ENCODE results near the gene CCDC197.
A peak's percentile ranks its signal among the peaks of the same experiment; 100 is the strongest.

CCDC197 gene

DNA sequence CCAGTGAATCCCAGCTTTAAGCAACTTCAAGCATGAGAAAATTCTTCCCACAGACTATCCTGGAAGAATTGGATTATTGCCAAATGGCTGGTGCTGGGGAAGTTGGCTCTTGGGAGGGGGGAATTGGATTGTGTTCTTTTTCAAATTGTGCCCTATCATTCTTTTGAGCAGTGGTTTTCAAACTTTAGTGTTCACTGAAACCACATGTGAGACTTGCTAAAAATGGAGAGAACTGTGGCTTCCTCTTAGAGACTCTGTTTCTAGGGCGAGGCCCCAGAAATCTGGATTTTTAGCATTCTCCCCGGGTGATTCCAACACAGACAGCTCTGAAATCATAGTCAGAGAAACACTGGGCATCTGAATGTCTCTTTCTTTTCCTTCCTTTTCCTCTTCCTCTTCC is 14.7 kb downstream of the CCDC197 start:
- no peaks in the 10 kb centered on the region for H3K4me1 ChIP-seq (ENCODE audit: control insufficient read depth, insufficient read depth, low read length)
- WGBS, 2 experiments = 90 to 91% methylated on average over 2 of the region's 2 CpGs

GRCh38 chr14:94014382-94014781 is 17.3 kb downstream of the CCDC197 start:
- H3K4me1 ChIP-seq (ENCODE audit: control insufficient read depth, insufficient read depth, low read length) = no peaks in the 10 kb centered on the region
- no peaks in the 10 kb centered on the region for H3K9me3 ChIP-seq (ENCODE audit: control insufficient read depth, low read length)
- no peak overlapping the region for H3K4me3 ChIP-seq (ENCODE audit: insufficient read depth, low read depth, low read length)
- no peaks in the 10 kb centered on the region for H3K36me3 ChIP-seq (ENCODE audit: control insufficient read depth, insufficient read depth, low read length)
- H3K27ac ChIP-seq (ENCODE audit: insufficient read depth, low read depth, low read length, poor library complexity, severe bottlenecking) = no peak overlapping the region
- WGBS, 2 experiments = 83 to 84% methylated on average over 6 of the region's 6 CpGs
- no peaks in the 10 kb centered on the region for H3K27me3 ChIP-seq (ENCODE audit: control insufficient read depth, insufficient read depth, low read length, poor library complexity, severe bottlenecking)

More for the DNA sequence above, 14.7 kb downstream of the CCDC197 start:
- Histone ChIP-seq H3K36me3 (ENCODE audit: control insufficient read depth, insufficient read depth, low read length) (no peaks in the 10 kb centered on the region), H3K9me3 (ENCODE audit: control insufficient read depth, low read length) (no peaks in the 10 kb centered on the region), H3K27me3 (ENCODE audit: control insufficient read depth, insufficient read depth, low read length, poor library complexity, severe bottlenecking) (no peaks in the 10 kb centered on the region), H3K4me3 (ENCODE audit: insufficient read depth, low read depth, low read length) (no peak overlapping the region), H3K27ac (ENCODE audit: insufficient read depth, low read depth, low read length, poor library complexity, severe bottlenecking) (no peak overlapping the region)

DNA sequence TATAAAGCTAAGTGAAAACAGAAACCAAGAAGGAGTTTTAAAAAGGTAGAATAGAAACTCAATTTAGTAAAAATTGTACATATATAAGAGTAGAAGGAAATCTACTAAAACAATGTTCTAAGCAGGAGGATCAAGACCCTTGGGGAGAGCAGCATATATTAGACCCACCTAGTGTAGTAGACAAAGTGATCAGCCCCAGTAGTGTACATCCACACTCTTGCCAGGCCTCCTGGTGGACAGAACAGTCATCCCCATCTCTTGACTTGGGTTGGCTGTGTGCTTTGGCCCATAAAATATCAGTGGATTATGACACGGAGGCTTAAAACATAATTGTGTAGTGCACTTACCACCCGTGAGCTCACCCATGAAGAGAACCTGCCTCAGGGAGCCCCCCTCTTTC is 18.1 kb downstream of the CCDC197 start:
- no peaks in the 10 kb centered on the region for H3K27me3 ChIP-seq (ENCODE audit: control insufficient read depth, insufficient read depth, low read length, poor library complexity, severe bottlenecking)
- no peaks in the 10 kb centered on the region for H3K4me1 ChIP-seq (ENCODE audit: control insufficient read depth, insufficient read depth, low read length)
- H3K9me3 ChIP-seq (ENCODE audit: control insufficient read depth, low read length) = no peaks in the 10 kb centered on the region
- H3K36me3 ChIP-seq (ENCODE audit: control insufficient read depth, insufficient read depth, low read length) = no peaks in the 10 kb centered on the region
- no peak overlapping the region for H3K27ac ChIP-seq (ENCODE audit: insufficient read depth, low read depth, low read length, poor library complexity, severe bottlenecking)
- WGBS, 2 experiments = 93 to 95% methylated on average over 2 of the region's 2 CpGs
- no peak overlapping the region for H3K4me3 ChIP-seq (ENCODE audit: insufficient read depth, low read depth, low read length)

- Histone ChIP-seq H3K4me1 (ENCODE audit: control insufficient read depth, insufficient read depth, low read length) (peaks cover 3% of the 10 kb centered on the region), H3K36me3 (ENCODE audit: control insufficient read depth, insufficient read depth, low read length) (no peaks in the 10 kb centered on the region), H3K9me3 (ENCODE audit: control insufficient read depth, low read length) (no peaks in the 10 kb centered on the region), H3K27ac (ENCODE audit: insufficient read depth, low read depth, low read length, poor library complexity, severe bottlenecking) (no peak overlapping the region), H3K4me3 (ENCODE audit: insufficient read depth, low read depth, low read length) (no peak overlapping the region), H3K27me3 (ENCODE audit: control insufficient read depth, insufficient read depth, low read length, poor library complexity, severe bottlenecking) (no peaks in the 10 kb centered on the region)
- 90 to 92% methylated on average over 8 of the region's 8 CpGs for WGBS, 2 experiments
These were observed 19.4 kb downstream of the CCDC197 start for GRCh38 chr14:94016446-94016976.

GRCh38 chr14:94018308-94018707 is 21.2 kb downstream of the CCDC197 start:
- no peaks in the 10 kb centered on the region for H3K9me3 ChIP-seq (ENCODE audit: control insufficient read depth, low read length)
- H3K27me3 ChIP-seq (ENCODE audit: control insufficient read depth, insufficient read depth, low read length, poor library complexity, severe bottlenecking) = no peaks in the 10 kb centered on the region
- WGBS, 2 experiments = 87 to 91% methylated on average over 8 of the region's 8 CpGs
- no peak overlapping the region for H3K4me3 ChIP-seq (ENCODE audit: insufficient read depth, low read depth, low read length)
- peaks cover 20% of the 10 kb centered on the region for H3K4me1 ChIP-seq (ENCODE audit: control insufficient read depth, insufficient read depth, low read length)
- no peaks in the 10 kb centered on the region for H3K36me3 ChIP-seq (ENCODE audit: control insufficient read depth, insufficient read depth, low read length)
- H3K27ac ChIP-seq (ENCODE audit: insufficient read depth, low read depth, low read length, poor library complexity, severe bottlenecking) = no peak overlapping the region

DNA sequence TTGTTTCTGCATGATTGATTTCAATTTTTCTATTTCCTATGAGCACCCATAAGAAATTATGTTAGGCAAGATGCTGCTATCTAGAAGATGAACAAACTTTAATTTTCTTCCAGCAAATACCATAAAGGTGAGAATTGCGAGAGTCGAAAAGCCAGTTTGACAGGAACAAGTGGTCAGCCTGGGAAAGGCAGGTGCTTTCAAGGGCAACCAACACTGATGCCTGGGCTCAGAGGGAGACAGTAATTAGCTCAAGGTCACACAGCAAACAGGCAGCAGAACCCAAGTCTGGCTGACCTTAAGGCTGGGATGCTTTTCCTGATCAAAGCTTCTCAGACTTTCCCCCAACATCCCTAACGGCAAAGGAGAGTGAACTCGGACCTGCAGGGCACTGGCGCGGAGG is 22.2 kb downstream of the CCDC197 start:
- Histone ChIP-seq H3K27me3 (ENCODE audit: control insufficient read depth, insufficient read depth, low read length, poor library complexity, severe bottlenecking) (no peaks in the 10 kb centered on the region), H3K4me1 (ENCODE audit: control insufficient read depth, insufficient read depth, low read length) (peaks cover 25% of the 10 kb centered on the region)
- WGBS, 2 experiments = 91 to 94% methylated on average over 5 to 6 of the region's 6 CpGs

GRCh38 chr14:94020267-94020666 is 23.2 kb downstream of the CCDC197 start:
- Histone ChIP-seq H3K4me3 (ENCODE audit: insufficient read depth, low read depth, low read length) (no peak overlapping the region), H3K36me3 (ENCODE audit: control insufficient read depth, insufficient read depth, low read length) (no peaks in the 10 kb centered on the region), H3K27me3 (ENCODE audit: control insufficient read depth, insufficient read depth, low read length, poor library complexity, severe bottlenecking) (no peaks in the 10 kb centered on the region), H3K27ac (ENCODE audit: insufficient read depth, low read depth, low read length, poor library complexity, severe bottlenecking) (no peak overlapping the region), H3K4me1 (ENCODE audit: control insufficient read depth, insufficient read depth, low read length) (peaks cover 25% of the 10 kb centered on the region), H3K9me3 (ENCODE audit: control insufficient read depth, low read length) (no peaks in the 10 kb centered on the region)
- 92 to 95% methylated on average over 4 of the region's 4 CpGs for WGBS, 2 experiments

More for the DNA sequence above, 22.2 kb downstream of the CCDC197 start:
- Histone ChIP-seq H3K4me3 (ENCODE audit: insufficient read depth, low read depth, low read length) (no peak overlapping the region), H3K9me3 (ENCODE audit: control insufficient read depth, low read length) (no peaks in the 10 kb centered on the region), H3K36me3 (ENCODE audit: control insufficient read depth, insufficient read depth, low read length) (no peaks in the 10 kb centered on the region), H3K27ac (ENCODE audit: insufficient read depth, low read depth, low read length, poor library complexity, severe bottlenecking) (no peak overlapping the region)

DNA sequence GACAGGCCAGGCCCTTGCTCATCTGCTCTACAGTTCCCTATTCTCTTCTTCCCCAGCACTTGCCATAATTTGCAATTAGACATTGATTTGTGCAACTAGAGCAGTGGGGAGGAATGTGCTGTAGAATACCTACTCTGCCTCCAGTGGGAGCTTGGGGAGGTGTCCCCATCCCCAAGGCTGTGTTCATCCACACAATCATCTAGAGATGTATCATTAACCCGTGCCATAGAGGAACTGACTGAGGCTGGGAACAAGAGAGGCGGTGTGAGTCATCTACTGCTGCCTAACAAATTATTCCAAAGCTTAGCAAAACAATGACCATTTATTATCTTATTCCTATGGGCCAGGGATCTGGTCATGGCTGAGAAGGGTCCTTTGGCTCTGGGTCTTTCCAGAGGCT is 23.9 kb downstream of the CCDC197 start:
- 88 to 91% methylated on average over 2 of the region's 2 CpGs for WGBS, 2 experiments

DNA sequence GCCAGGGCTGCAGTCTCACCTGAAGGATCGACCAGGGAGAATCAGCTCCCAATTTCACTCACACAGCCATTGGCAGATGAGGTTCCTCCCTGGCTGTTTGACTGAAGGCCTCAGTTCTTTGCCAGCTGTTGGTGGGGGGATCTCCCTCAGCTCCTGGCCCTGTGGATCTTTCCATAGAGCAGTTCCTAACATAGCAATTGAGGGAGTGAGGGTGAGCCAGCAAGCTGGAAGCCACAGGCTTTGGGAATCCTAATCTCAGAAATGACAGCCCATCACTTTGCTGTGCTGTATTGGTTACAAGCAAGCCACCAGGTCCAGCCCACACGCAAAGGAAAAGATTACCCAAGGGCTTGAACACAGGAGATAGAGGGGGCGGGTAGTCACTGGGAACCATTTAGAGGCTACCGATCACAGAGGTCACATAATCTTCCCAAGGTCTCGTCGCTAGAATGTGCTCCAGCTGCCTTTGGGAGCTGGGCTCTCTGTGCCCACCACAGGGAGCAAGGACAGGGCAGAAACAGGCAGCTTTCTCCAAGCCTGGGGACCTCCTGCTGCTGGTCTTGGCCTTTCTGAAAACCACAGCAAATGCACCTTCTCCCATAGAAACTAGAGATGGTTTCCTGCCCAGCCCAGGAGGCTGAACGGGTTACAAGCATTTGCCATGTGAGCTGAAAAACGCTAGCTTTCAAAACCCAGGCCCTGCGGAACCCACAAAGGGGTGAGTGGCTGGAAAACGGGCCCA is 24.5 kb downstream of the CCDC197 start:
- Histone ChIP-seq H3K27me3 (ENCODE audit: control insufficient read depth, insufficient read depth, low read length, poor library complexity, severe bottlenecking) (no peaks in the 10 kb centered on the region), H3K4me1 (ENCODE audit: control insufficient read depth, insufficient read depth, low read length) (peaks cover 25% of the 10 kb centered on the region), H3K4me3 (ENCODE audit: insufficient read depth, low read depth, low read length) (no peak overlapping the region), H3K27ac (ENCODE audit: insufficient read depth, low read depth, low read length, poor library complexity, severe bottlenecking) (peak overlapping the region; percentile 50), H3K36me3 (ENCODE audit: control insufficient read depth, insufficient read depth, low read length) (no peaks in the 10 kb centered on the region), H3K9me3 (ENCODE audit: control insufficient read depth, low read length) (no peaks in the 10 kb centered on the region)
- WGBS, 2 experiments = 65 to 69% methylated on average over 10 of the region's 10 CpGs

More for the DNA sequence above, 23.9 kb downstream of the CCDC197 start:
- Histone ChIP-seq H3K4me1 (ENCODE audit: control insufficient read depth, insufficient read depth, low read length) (peaks cover 25% of the 10 kb centered on the region), H3K27ac (ENCODE audit: insufficient read depth, low read depth, low read length, poor library complexity, severe bottlenecking) (no peak overlapping the region), H3K36me3 (ENCODE audit: control insufficient read depth, insufficient read depth, low read length) (no peaks in the 10 kb centered on the region), H3K27me3 (ENCODE audit: control insufficient read depth, insufficient read depth, low read length, poor library complexity, severe bottlenecking) (no peaks in the 10 kb centered on the region), H3K9me3 (ENCODE audit: control insufficient read depth, low read length) (no peaks in the 10 kb centered on the region), H3K4me3 (ENCODE audit: insufficient read depth, low read depth, low read length) (no peak overlapping the region)

DNA sequence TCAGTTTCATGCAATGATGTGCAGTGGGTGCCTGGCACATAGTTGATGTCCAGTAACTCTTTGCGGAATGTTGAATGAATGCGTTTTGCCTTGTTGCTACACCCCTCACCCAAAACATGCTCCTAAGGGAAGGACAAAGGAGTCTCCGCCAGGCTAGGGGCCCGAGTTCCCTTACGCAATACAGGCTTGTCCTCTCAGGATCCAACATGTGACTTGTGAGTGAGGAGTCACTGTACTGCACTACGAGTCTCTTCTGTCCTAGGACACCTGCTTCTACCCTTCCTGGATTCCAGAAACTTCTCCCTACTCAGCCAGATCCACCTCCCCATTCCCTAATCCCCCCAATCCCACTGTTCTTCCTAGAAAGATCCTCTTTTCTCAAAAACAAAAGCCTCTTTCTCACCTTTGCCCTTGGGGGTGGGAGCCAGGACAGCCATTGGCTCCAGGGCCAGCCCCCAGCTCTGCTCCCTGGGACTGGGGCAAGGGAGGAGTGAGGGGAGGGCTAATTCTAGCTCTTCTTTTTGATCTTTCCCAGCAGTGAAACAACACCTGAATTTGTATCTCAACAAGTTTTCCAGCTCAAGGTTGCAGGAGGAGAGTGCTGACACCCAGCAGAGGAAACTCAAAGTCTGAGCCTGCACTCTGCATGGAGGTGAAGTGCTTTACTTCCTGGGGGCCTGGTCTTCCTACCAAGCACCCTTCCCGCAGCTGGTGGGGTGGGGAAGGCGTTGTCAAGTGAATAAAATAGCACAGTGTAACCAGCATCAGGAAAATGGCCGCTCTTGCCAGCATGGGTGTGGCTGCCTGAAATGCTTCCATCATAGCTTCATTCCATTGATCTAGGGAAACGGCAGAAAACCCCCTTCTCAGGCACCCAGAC is 25.7 kb downstream of the CCDC197 start:
- whole genome bisulfite sequencing, 2 experiments = 76 to 77% methylated on average over 10 of the region's 10 CpGs
- Histone ChIP-seq H3K27ac (ENCODE audit: insufficient read depth, low read depth, low read length, poor library complexity, severe bottlenecking) (no peak overlapping the region), H3K4me3 (ENCODE audit: insufficient read depth, low read depth, low read length) (no peak overlapping the region), H3K9me3 (ENCODE audit: control insufficient read depth, low read length) (no peaks in the 10 kb centered on the region), H3K36me3 (ENCODE audit: control insufficient read depth, insufficient read depth, low read length) (no peaks in the 10 kb centered on the region), H3K4me1 (ENCODE audit: control insufficient read depth, insufficient read depth, low read length) (peaks cover 35% of the 10 kb centered on the region), H3K27me3 (ENCODE audit: control insufficient read depth, insufficient read depth, low read length, poor library complexity, severe bottlenecking) (no peaks in the 10 kb centered on the region)

All from ectodermal cell (in vitro differentiated cells).